Measurements from ENCODE around the gene B3GNT5.

Gene B3GNT5

DNA sequence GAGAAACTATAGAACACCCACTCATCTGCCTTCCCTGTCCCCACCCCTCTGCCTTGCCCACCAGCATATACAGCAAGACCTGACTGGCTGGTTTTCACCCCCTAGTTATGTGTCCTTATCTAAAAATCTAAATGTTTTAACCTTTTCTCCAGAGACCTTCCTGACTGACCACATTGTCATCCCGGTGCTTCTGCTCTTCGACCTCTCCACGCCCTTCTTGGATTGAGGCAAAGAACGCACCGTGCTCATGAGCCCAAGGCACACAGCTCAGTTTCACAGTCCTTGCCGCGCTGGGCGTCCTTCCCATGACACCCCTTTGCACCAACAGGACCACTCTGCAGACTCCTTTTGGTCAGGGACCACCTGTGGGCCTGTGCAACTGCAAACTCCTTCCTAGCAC, 62.7 kb downstream of the B3GNT5 start:
- no peak for DNase-seq (ENCODE audit: low spot score)
- no peak overlapping the region for H3K4me3 ChIP-seq
- no peak overlapping the region for H3K27ac ChIP-seq
- TF ChIP-seq CTCF (IDR thresholded peaks at IDR 0.05): no peak

DNA sequence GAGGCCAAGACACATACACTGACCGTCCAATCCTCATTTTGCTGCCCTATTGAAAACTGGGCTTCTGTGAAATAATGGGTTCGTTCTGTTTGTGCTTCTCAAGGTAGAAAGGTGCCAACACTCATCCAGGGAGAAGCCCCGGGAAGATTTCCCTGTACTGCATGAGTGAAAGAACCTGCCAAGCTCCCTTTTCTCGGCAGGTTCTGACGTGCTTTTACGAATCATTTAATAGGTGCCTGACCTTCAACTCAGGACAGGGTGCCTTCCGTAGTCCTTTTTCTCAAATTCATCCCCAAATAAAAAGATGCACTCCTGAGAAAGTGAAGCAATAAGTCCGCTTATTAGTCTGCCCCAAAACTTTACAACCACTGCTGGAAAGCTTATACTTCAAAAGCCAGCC, 64.2 kb downstream of the B3GNT5 start:
- DNase-seq (ENCODE audit: low spot score): no peak
- H3K27ac ChIP-seq: no peak overlapping the region
- TF ChIP-seq CTCF (IDR thresholded peaks at IDR 0.05): no peak

GRCh38 chr3:183317886-183318865, 65.1 kb downstream of the B3GNT5 start:
- TF ChIP-seq CTCF (IDR thresholded peaks at IDR 0.05): no peak
- Histone ChIP-seq H3K27ac (no peak overlapping the region), H3K4me3 (no peak overlapping the region)
- DNase-seq (ENCODE audit: low spot score): no peak

More for the DNA sequence above, 64.2 kb downstream of the B3GNT5 start:
- H3K4me3 ChIP-seq: no peak overlapping the region

GRCh38 chr3:183318877-183319276, 65.8 kb downstream of the B3GNT5 start:
- H3K27ac ChIP-seq: no peak overlapping the region
- no peak overlapping the region for H3K4me3 ChIP-seq
- no peak for DNase-seq (ENCODE audit: low spot score)
- TF ChIP-seq CTCF (IDR thresholded peaks at IDR 0.05): no peak

GRCh38 chr3:183319371-183319770, 66.3 kb downstream of the B3GNT5 start:
- no peak for DNase-seq (ENCODE audit: low spot score)
- Histone ChIP-seq H3K4me3 (no peak overlapping the region), H3K27ac (no peak overlapping the region)
- no peak for TF ChIP-seq CTCF (IDR thresholded peaks at IDR 0.05)

All from coronary artery (tissue), 2 donors.